Osteoblast (primary cell): ENCODE results near the gene CENPW. TPM values are rescaled to one million over a fixed set of nuclear protein-coding genes. Genes with fewer than 3 reads are reported as not detected.

Experiments
- DNase-seq: peaks from one replicate; pipeline ENCODE4 v3.0.0; 2011; ENCODE audit warnings: low spot score, mixed read lengths; ENCODE audit not compliant: insufficient read length; ENCODE audit errors: missing footprints
- H2AFZ ChIP-seq: 2 replicates; pipeline ENCODE4 v1.6.0; 2011; ENCODE audit warnings: mild to moderate bottlenecking, low read length
- H3K27ac ChIP-seq: 2 replicates; pipeline ENCODE4 v1.5.1; 2011; ENCODE audit warnings: mild to moderate bottlenecking, low read depth, low read length, moderate library complexity
- H3K27me3 ChIP-seq: 2 replicates; pipeline ENCODE4 v1.6.0; 2012; ENCODE audit warnings: mild to moderate bottlenecking, control low read depth, inconsistent platforms, low read length, moderate library complexity; ENCODE audit not compliant: insufficient read depth
- H3K36me3 ChIP-seq: 2 replicates; pipeline ENCODE4 v1.5.1; 2011; ENCODE audit warnings: mild to moderate bottlenecking, low read length, control low read depth, moderate library complexity; ENCODE audit not compliant: insufficient read depth
- H3K4me1 ChIP-seq: 2 replicates; pipeline ENCODE4 v1.5.1; 2011; ENCODE audit warnings: mild to moderate bottlenecking, low read length, control low read depth, moderate library complexity; ENCODE audit not compliant: insufficient read depth
- H3K4me2 ChIP-seq: 2 replicates; pipeline ENCODE4 v1.6.0; 2011; ENCODE audit warnings: mild to moderate bottlenecking, low read length; ENCODE audit not compliant: insufficient read depth
- H3K4me3 ChIP-seq: fragments of 200-600 bp; sonication (generic); 3 replicates; pipeline ENCODE4 v1.5.1; 2012; ENCODE audit warnings: mild to moderate bottlenecking, low read length, inconsistent platforms; ENCODE audit not compliant: insufficient read depth
- H3K79me2 ChIP-seq: 2 replicates; pipeline ENCODE4 v1.6.0; 2012; ENCODE audit warnings: mild to moderate bottlenecking, low read length, control low read depth, inconsistent platforms; ENCODE audit not compliant: insufficient read depth
- H3K9me3 ChIP-seq: 2 replicates; pipeline ENCODE4 v1.5.1; 2011; ENCODE audit warnings: low read depth, low read length, control low read depth
- H4K20me1 ChIP-seq: 2 replicates; pipeline ENCODE4 v1.6.0; 2012; ENCODE audit warnings: mild to moderate bottlenecking, low read length, control low read depth; ENCODE audit not compliant: insufficient read depth
- CTCF ChIP-seq: IDR thresholded peaks from 2 replicates; pipeline ENCODE4 v1.5.1; 2011; ENCODE audit warnings: mild to moderate bottlenecking, low read depth, low read length, moderate library complexity; ENCODE audit errors: extremely low read depth
- total RNA-seq: library from RNA; depleted of rRNA; stranded (reverse); fragments of >200 nt; gene quantifications from 2 replicates; pipeline ENCODE4 v1.2.3, GENCODE V29; 2012

The CENPW gene
- 1.1 and 3.8 TPM in 2 replicates for total RNA-seq

- Histone ChIP-seq H3K36me3 (no peaks in the 10 kb centered on the region), H3K27me3 (no peaks in the 10 kb centered on the region), H2AFZ (peak within 1 kb of the TSS; percentile 100), H3K79me2 (peaks cover 34% of the 10 kb centered on the region), H3K4me2 (peak within 1 kb of the TSS; percentile 96), H3K9me3 (no peaks in the 10 kb centered on the region), H3K27ac (peak within 1 kb of the TSS; percentile 53), H3K4me3 (peak within 1 kb of the TSS; percentile 95), H3K4me1 (peaks cover 14% of the 10 kb centered on the region), H4K20me1 (no peaks in the 10 kb centered on the region)
- no peak for TF ChIP-seq CTCF
- peak; percentile 69 for DNase-seq
These were observed at the start of gene CENPW for GRCh38 chr6:126339796-126340609. TSS of gene CENPW (plus strand) at chr6:126340115. CDS start at chr6:126340274, 159 bp downstream.

- no peaks in the 10 kb centered on the region for H3K79me2 ChIP-seq
- H4K20me1 ChIP-seq, result no peaks in the 10 kb centered on the region
- no peak for TF ChIP-seq CTCF
- H3K4me2 ChIP-seq, result no peak overlapping the region
- no peaks in the 10 kb centered on the region for H3K36me3 ChIP-seq
- no peak overlapping the region for H3K27ac ChIP-seq
- no peak overlapping the region for H2AFZ ChIP-seq
- no peak overlapping the region for H3K4me3 ChIP-seq
- no peaks in the 10 kb centered on the region for H3K27me3 ChIP-seq
- no peaks in the 10 kb centered on the region for H3K9me3 ChIP-seq
- DNase-seq, result no peak
- no peaks in the 10 kb centered on the region for H3K4me1 ChIP-seq
These were observed 45.9 kb upstream of the CENPW start for GRCh38 chr6:126293891-126294524.

GRCh38 chr6:126300126-126300525 is 39.8 kb upstream of the CENPW start:
- H4K20me1 ChIP-seq, result no peaks in the 10 kb centered on the region
- no peak for DNase-seq

More at GRCh38 chr6:126300126-126300525, 39.8 kb upstream of the CENPW start:
- no peak overlapping the region for H3K4me3 ChIP-seq
- no peak overlapping the region for H3K4me2 ChIP-seq
- H3K79me2 ChIP-seq, result no peaks in the 10 kb centered on the region
- H3K27me3 ChIP-seq, result no peaks in the 10 kb centered on the region
- no peaks in the 10 kb centered on the region for H3K36me3 ChIP-seq
- TF ChIP-seq CTCF, result no peak
- H3K4me1 ChIP-seq, result no peaks in the 10 kb centered on the region
- no peak overlapping the region for H2AFZ ChIP-seq
- H3K27ac ChIP-seq, result no peak overlapping the region
- H3K9me3 ChIP-seq, result no peaks in the 10 kb centered on the region
